HCT116 (cell line): Measurements from ENCODE around the gene MIDN.

Experiments
- CEBPB ChIP-seq: IDR thresholded peaks from 2 replicates; pipeline ENCODE4 v1.6.1; 2012; ENCODE audit warnings: low read depth
- CTCF ChIP-seq, 3 experiments: fragments of 200-600 bp in 1 of 3; sonication (generic) in 1 of 3; IDR thresholded peaks in 2 of 3; conservative IDR thresholded peaks in 1 of 3; 2 replicates each; pipeline ENCODE4 v1.5.1; 2012 to 2017; ENCODE audit warnings: low read depth in 2 of 3, low read length in 2 of 3, antibody characterized with exemption in 1 of 3, borderline replicate concordance in 1 of 3, control low read depth in 1 of 3, mild to moderate bottlenecking in 1 of 3, mixed read lengths in 1 of 3, mixed run types in 1 of 3, moderate library complexity in 1 of 3; ENCODE audit not compliant: insufficient read depth in 1 of 3
- FOSL1 ChIP-seq: IDR thresholded peaks from 2 replicates; pipeline ENCODE4 v1.6.1; 2012; ENCODE audit warnings: low read depth
- POLR2A ChIP-seq: IDR thresholded peaks from 2 replicates; pipeline ENCODE4 v1.7.0; 2011; ENCODE audit warnings: borderline replicate concordance; ENCODE audit not compliant: insufficient read depth, insufficient read length; ENCODE audit errors: extremely low read depth
- POLR2AphosphoS5 ChIP-seq: IDR thresholded peaks from 2 replicates; pipeline ENCODE4 v1.6.1; 2011; ENCODE audit warnings: mild to moderate bottlenecking, low read depth, low read length, moderate library complexity
- RAD21 ChIP-seq: IDR thresholded peaks from 2 replicates; pipeline ENCODE4 v1.6.1; 2012; ENCODE audit warnings: low read depth, mild to moderate bottlenecking
- SP1 ChIP-seq: IDR thresholded peaks from 2 replicates; pipeline ENCODE4 v1.6.1; 2012; ENCODE audit warnings: low read depth
- ZBTB33 ChIP-seq: IDR thresholded peaks from 2 replicates; pipeline ENCODE4 v1.6.1; 2011; ENCODE audit warnings: mild to moderate bottlenecking, low read length, moderate library complexity; ENCODE audit not compliant: insufficient replicate concordance; ENCODE audit errors: extremely low read depth
- ZFX ChIP-seq: fragments of 450-650 bp; IDR thresholded peaks from 2 replicates; pipeline ENCODE4 v1.6.1; 2017
- ZNF274 ChIP-seq: fragments of 200-500 bp; sonication (Bioruptor generic); IDR thresholded peaks from 2 replicates; pipeline ENCODE4 v1.6.1; 2014; ENCODE audit warnings: mild to moderate bottlenecking, low read depth, low read length, inconsistent platforms
- TF ChIP-seq, protein P1 (sequence below): IDR thresholded peaks from 2 replicates; pipeline ENCODE4 v1.6.1; 2012; ENCODE audit warnings: low read depth
- TF ChIP-seq, protein P2 (sequence below): IDR thresholded peaks from 2 replicates; pipeline ENCODE4 v1.6.1; 2012

GRCh38 chr19:1232652-1233072 is 15.7 kb upstream of the MIDN start:
- no peak for TF ChIP-seq POLR2A
- TF ChIP-seq CTCF (IDR thresholded peaks at IDR 0.05 in 2 of 3, conservative IDR thresholded peaks at IDR 0.05 in 1 of 3; ENCODE audit: borderline replicate concordance in 1 of 3, insufficient read depth in 1 of 3, low read depth in 2 of 3, low read length in 2 of 3) = no peak
- no peak for TF ChIP-seq CEBPB
- TF ChIP-seq, protein P1, sequence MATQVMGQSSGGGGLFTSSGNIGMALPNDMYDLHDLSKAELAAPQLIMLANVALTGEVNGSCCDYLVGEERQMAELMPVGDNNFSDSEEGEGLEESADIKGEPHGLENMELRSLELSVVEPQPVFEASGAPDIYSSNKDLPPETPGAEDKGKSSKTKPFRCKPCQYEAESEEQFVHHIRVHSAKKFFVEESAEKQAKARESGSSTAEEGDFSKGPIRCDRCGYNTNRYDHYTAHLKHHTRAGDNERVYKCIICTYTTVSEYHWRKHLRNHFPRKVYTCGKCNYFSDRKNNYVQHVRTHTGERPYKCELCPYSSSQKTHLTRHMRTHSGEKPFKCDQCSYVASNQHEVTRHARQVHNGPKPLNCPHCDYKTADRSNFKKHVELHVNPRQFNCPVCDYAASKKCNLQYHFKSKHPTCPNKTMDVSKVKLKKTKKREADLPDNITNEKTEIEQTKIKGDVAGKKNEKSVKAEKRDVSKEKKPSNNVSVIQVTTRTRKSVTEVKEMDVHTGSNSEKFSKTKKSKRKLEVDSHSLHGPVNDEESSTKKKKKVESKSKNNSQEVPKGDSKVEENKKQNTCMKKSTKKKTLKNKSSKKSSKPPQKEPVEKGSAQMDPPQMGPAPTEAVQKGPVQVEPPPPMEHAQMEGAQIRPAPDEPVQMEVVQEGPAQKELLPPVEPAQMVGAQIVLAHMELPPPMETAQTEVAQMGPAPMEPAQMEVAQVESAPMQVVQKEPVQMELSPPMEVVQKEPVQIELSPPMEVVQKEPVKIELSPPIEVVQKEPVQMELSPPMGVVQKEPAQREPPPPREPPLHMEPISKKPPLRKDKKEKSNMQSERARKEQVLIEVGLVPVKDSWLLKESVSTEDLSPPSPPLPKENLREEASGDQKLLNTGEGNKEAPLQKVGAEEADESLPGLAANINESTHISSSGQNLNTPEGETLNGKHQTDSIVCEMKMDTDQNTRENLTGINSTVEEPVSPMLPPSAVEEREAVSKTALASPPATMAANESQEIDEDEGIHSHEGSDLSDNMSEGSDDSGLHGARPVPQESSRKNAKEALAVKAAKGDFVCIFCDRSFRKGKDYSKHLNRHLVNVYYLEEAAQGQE = no peak
- TF ChIP-seq SP1 = no peak
- TF ChIP-seq FOSL1 = no peak
- no peak for TF ChIP-seq ZNF274
- no peak for TF ChIP-seq ZFX
- TF ChIP-seq ZBTB33 = no peak
- TF ChIP-seq, protein P2, sequence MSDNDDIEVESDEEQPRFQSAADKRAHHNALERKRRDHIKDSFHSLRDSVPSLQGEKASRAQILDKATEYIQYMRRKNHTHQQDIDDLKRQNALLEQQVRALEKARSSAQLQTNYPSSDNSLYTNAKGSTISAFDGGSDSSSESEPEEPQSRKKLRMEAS = no peak
- no peak for TF ChIP-seq POLR2AphosphoS5
- no peak for TF ChIP-seq RAD21
